Body of pancreas (tissue), 4 donors: ENCODE results near the gene FUNDC1.

ENCODE experiments used
- CTCF ChIP-seq, 7 experiments: fragments of 450-650 bp in 4 of 7; fragments of 200-600 bp in 3 of 7; sonication (generic) in 3 of 7; IDR thresholded peaks; one replicate each; pipeline ENCODE4 v1.5.1; 2016 to 2019; ENCODE audit warnings: antibody characterized with exemption in 7 of 7
- POLR2A ChIP-seq, 3 donors: fragments of 450-650 bp; IDR thresholded peaks; one replicate each; pipeline ENCODE4 v1.6.1; 2016; ENCODE audit warnings: antibody characterized with exemption in 3 of 3, mild to moderate bottlenecking in 2 of 3

- TF ChIP-seq CTCF (IDR thresholded peaks at IDR 0.05) (no peak), POLR2A (IDR thresholded peaks at IDR 0.05) (no peak)
Measured at GRCh38 chrX:44570522-44570921, 27.9 kb upstream of the FUNDC1 start.
